ENCODE data around the gene BBLN.

The BBLN gene

GRCh38 chr9:128203707-128204551, 43.9 kb downstream of the BBLN start:
- Histone ChIP-seq H3K9me3 (ENCODE audit: insufficient read depth, low read length) (no peaks in the 10 kb centered on the region), H3K9ac (ENCODE audit: insufficient read length, low read depth) (peak overlapping the region; percentile 92), H3K36me3 (ENCODE audit: insufficient read depth, insufficient read length, low read length) (peaks cover 20% of the 10 kb centered on the region), H3K27me3 (ENCODE audit: insufficient read depth, insufficient read length) (no peaks in the 10 kb centered on the region), H3K4me3 (ENCODE audit: insufficient read length, low read depth) (peak overlapping the region; percentile 82), H3K4me1 (ENCODE audit: insufficient read depth, insufficient read length) (peaks cover 19% of the 10 kb centered on the region)
- no peak for DNase-seq (ENCODE audit: low read depth, low spot score)
- TF ChIP-seq SUZ12 (IDR thresholded peaks at IDR 0.05; ENCODE audit: extremely low read depth, insufficient read depth, insufficient read length), result no peak
- TF ChIP-seq ZNF274 (IDR thresholded peaks at IDR 0.05; ENCODE audit: low read depth, low read length), result no peak
- TF ChIP-seq YY1 (IDR thresholded peaks at IDR 0.05; ENCODE audit: insufficient read depth, insufficient read length), result no peak

DNA sequence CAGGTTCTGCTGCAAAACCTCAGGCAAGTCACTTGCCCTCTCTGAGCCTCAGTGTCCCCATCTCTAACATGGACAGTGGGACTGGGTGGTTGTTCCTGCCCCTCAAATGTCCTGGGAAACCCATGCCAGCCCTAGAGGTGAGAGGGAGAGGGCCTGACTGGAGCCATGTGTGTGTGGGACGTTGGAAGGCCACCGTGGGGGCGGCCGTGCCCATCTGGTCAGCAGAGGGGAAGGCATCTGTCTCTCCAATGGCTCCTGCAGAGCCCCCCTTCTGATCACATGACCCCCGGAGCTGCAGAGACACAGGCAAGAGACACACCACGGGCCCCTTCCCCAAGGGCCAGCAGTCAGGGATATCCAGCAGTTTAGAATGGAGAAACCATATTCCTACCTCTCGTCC, 44.8 kb downstream of the BBLN start:
- DNase-seq (ENCODE audit: low read depth, low spot score), result no peak
- H3K4me3 ChIP-seq (ENCODE audit: insufficient read length, low read depth), result peak overlapping the region; percentile 82
- no peak for TF ChIP-seq SUZ12 (IDR thresholded peaks at IDR 0.05; ENCODE audit: extremely low read depth, insufficient read depth, insufficient read length)
- no peak for TF ChIP-seq ZNF274 (IDR thresholded peaks at IDR 0.05; ENCODE audit: low read depth, low read length)
- TF ChIP-seq YY1 (IDR thresholded peaks at IDR 0.05; ENCODE audit: insufficient read depth, insufficient read length), result no peak
- peaks cover 28% of the 10 kb centered on the region for H3K36me3 ChIP-seq (ENCODE audit: insufficient read depth, insufficient read length, low read length)
- no peaks in the 10 kb centered on the region for H3K27me3 ChIP-seq (ENCODE audit: insufficient read depth, insufficient read length)
- H3K9me3 ChIP-seq (ENCODE audit: insufficient read depth, low read length), result no peaks in the 10 kb centered on the region
- peaks cover 19% of the 10 kb centered on the region for H3K4me1 ChIP-seq (ENCODE audit: insufficient read depth, insufficient read length)
- peak overlapping the region; percentile 92 for H3K9ac ChIP-seq (ENCODE audit: insufficient read length, low read depth)

- peak overlapping the region; percentile 1 for H3K9ac ChIP-seq (ENCODE audit: insufficient read length, low read depth)
- peaks cover 28% of the 10 kb centered on the region for H3K36me3 ChIP-seq (ENCODE audit: insufficient read depth, insufficient read length, low read length)
- H3K27me3 ChIP-seq (ENCODE audit: insufficient read depth, insufficient read length), result no peaks in the 10 kb centered on the region
- no peak overlapping the region for H3K4me3 ChIP-seq (ENCODE audit: insufficient read length, low read depth)
- H3K4me1 ChIP-seq (ENCODE audit: insufficient read depth, insufficient read length), result peaks cover 19% of the 10 kb centered on the region
- no peak for DNase-seq (ENCODE audit: low read depth, low spot score)
- TF ChIP-seq SUZ12 (IDR thresholded peaks at IDR 0.05; ENCODE audit: extremely low read depth, insufficient read depth, insufficient read length), result no peak
- TF ChIP-seq ZNF274 (IDR thresholded peaks at IDR 0.05; ENCODE audit: low read depth, low read length), result no peak
- TF ChIP-seq YY1 (IDR thresholded peaks at IDR 0.05; ENCODE audit: insufficient read depth, insufficient read length), result no peak
- H3K9me3 ChIP-seq (ENCODE audit: insufficient read depth, low read length), result no peaks in the 10 kb centered on the region
Observed at GRCh38 chr9:128205296-128205944, 45.4 kb downstream of the BBLN start.

DNA sequence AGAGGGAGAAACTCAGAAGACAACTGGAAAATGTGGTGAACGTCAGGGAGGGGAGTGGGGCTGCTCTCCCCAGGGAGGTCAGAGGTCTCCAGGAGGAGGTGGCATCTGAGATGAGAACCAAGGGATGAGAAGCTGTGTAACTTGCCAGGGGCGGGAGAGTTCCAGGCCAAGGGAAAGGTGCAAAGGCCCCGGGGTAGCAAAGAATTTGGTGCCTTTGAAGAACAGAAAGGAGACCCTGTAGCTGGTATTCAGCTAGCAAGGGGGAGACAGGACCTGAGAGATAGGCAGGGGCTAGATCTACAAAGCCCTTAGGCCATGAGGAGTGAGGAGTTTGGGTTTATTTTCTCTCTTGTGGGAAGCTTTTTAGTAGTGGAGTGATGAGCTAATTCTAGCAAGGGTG, 46.4 kb downstream of the BBLN start:
- Histone ChIP-seq H3K9me3 (ENCODE audit: insufficient read depth, low read length) (no peaks in the 10 kb centered on the region), H3K9ac (ENCODE audit: insufficient read length, low read depth) (peak overlapping the region; percentile 2), H3K4me1 (ENCODE audit: insufficient read depth, insufficient read length) (peaks cover 19% of the 10 kb centered on the region), H3K4me3 (ENCODE audit: insufficient read length, low read depth) (no peak overlapping the region), H3K36me3 (ENCODE audit: insufficient read depth, insufficient read length, low read length) (peaks cover 28% of the 10 kb centered on the region), H3K27me3 (ENCODE audit: insufficient read depth, insufficient read length) (no peaks in the 10 kb centered on the region)
- TF ChIP-seq ZNF274 (IDR thresholded peaks at IDR 0.05; ENCODE audit: low read depth, low read length), result no peak
- no peak for TF ChIP-seq YY1 (IDR thresholded peaks at IDR 0.05; ENCODE audit: insufficient read depth, insufficient read length)
- no peak for TF ChIP-seq SUZ12 (IDR thresholded peaks at IDR 0.05; ENCODE audit: extremely low read depth, insufficient read depth, insufficient read length)
- DNase-seq (ENCODE audit: low read depth, low spot score), result no peak

DNA sequence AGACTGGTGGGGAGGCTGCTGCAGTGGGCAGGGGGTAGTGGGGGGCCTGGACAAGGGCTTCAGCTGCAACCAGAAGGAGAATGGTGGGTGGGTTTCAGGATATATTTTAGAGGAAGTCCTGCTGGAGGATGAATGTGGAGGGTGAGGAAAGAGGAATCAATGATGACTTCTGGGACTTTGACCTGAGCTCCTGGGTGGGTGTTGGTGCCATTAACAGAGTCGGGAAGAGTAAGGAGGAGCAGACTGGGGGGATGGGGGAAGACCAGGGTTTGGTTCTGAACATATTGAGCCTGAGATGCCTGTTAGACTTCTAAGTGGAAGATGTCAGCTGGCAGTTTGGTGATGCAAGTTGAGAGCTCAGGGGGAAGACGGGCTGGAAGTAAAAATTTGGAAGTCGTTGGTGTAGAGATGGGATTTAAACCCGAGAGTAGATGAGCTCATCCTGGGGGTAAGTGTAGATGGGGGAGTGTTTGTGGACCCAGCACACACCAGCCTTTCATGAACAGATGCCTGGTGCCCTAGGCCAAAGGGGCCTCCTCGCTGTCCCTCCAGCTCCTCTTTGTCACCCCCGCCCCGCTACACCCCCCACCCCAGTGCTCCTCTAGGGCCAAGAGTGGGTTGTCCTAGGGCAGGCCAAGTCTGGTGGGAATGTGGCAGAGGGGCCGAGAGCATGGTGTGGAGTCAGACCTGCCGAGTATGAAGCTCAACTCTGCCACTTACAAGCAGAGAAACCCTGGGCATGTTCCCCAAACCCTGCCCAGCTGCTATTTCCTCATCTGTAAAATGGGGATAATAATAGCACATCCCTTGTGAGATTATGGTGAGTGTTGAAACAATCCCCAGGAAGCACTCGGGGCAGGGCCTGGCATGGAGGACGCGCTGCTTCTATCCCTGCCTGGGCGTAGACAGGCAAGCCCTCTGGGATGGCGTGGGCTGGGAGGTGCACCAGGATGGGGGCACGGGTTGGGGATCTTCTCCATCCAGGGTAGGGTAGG, 47.1 kb downstream of the BBLN start:
- peaks cover 16% of the 10 kb centered on the region for H3K4me1 ChIP-seq (ENCODE audit: insufficient read depth, insufficient read length)
- H3K9me3 ChIP-seq (ENCODE audit: insufficient read depth, low read length), result no peaks in the 10 kb centered on the region
- no peak for DNase-seq (ENCODE audit: low read depth, low spot score)
- no peak overlapping the region for H3K4me3 ChIP-seq (ENCODE audit: insufficient read length, low read depth)
- TF ChIP-seq ZNF274 (IDR thresholded peaks at IDR 0.05; ENCODE audit: low read depth, low read length), result no peak
- TF ChIP-seq SUZ12 (IDR thresholded peaks at IDR 0.05; ENCODE audit: extremely low read depth, insufficient read depth, insufficient read length), result no peak
- no peak for TF ChIP-seq YY1 (IDR thresholded peaks at IDR 0.05; ENCODE audit: insufficient read depth, insufficient read length)
- H3K36me3 ChIP-seq (ENCODE audit: insufficient read depth, insufficient read length, low read length), result peaks cover 28% of the 10 kb centered on the region
- no peaks in the 10 kb centered on the region for H3K27me3 ChIP-seq (ENCODE audit: insufficient read depth, insufficient read length)
- no peak overlapping the region for H3K9ac ChIP-seq (ENCODE audit: insufficient read length, low read depth)

GRCh38 chr9:128208386-128208785, 48.3 kb downstream of the BBLN start:
- no peaks in the 10 kb centered on the region for H3K9me3 ChIP-seq (ENCODE audit: insufficient read depth, low read length)
- no peak overlapping the region for H3K9ac ChIP-seq (ENCODE audit: insufficient read length, low read depth)
- peaks cover 12% of the 10 kb centered on the region for H3K4me1 ChIP-seq (ENCODE audit: insufficient read depth, insufficient read length)
- no peaks in the 10 kb centered on the region for H3K27me3 ChIP-seq (ENCODE audit: insufficient read depth, insufficient read length)
- DNase-seq (ENCODE audit: low read depth, low spot score), result no peak
- no peak overlapping the region for H3K4me3 ChIP-seq (ENCODE audit: insufficient read length, low read depth)
- H3K36me3 ChIP-seq (ENCODE audit: insufficient read depth, insufficient read length, low read length), result peaks cover 28% of the 10 kb centered on the region
- TF ChIP-seq YY1 (IDR thresholded peaks at IDR 0.05; ENCODE audit: insufficient read depth, insufficient read length) (no peak), SUZ12 (IDR thresholded peaks at IDR 0.05; ENCODE audit: extremely low read depth, insufficient read depth, insufficient read length) (no peak), ZNF274 (IDR thresholded peaks at IDR 0.05; ENCODE audit: low read depth, low read length) (no peak)
